ENCODE measurements around the gene CNOT4.

DNA sequence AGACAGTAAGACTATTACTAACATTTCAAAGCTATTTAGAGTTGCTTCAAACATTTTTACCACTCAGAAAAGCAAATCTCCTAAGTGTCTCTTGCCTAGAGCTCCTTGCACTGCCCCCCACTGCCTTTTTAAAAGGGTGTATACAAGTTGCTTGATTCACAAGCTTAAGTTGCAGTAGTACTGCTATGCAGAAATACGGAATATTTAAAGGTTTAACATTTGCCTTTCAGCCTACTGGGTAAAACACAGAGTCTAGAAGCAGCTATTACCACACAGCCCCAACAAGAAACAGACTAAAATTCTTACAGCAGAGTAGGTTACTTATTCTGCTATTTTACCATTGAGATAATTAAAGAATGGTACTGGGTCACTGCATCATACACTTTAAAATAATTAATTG, 128.5 kb downstream of the CNOT4 start:
- TF ChIP-seq ETV6 (conservative IDR thresholded peaks at IDR 0.05 in 1 of 2, IDR thresholded peaks at IDR 0.05 in 1 of 2; ENCODE audit: borderline replicate concordance in 1 of 2, low read depth in 1 of 2) (no peak), EZH2 (IDR thresholded peaks at IDR 0.05; ENCODE audit: borderline replicate concordance, control insufficient read depth, low read depth, low read length) (no peak), ZNF622 (IDR thresholded peaks at IDR 0.05) (no peak), POLR2AphosphoS5 (IDR thresholded peaks at IDR 0.05; ENCODE audit: low read length) (no peak), POLR2A (IDR thresholded peaks at IDR 0.05; ENCODE audit: low read depth, low read length) (no peak), CREB1 (IDR thresholded peaks at IDR 0.05; ENCODE audit: low read depth) (no peak), SMAD1 (IDR thresholded peaks at IDR 0.05; ENCODE audit: low read depth, partially characterized antibody) (no peak)
- TF ChIP-seq, protein P1, sequence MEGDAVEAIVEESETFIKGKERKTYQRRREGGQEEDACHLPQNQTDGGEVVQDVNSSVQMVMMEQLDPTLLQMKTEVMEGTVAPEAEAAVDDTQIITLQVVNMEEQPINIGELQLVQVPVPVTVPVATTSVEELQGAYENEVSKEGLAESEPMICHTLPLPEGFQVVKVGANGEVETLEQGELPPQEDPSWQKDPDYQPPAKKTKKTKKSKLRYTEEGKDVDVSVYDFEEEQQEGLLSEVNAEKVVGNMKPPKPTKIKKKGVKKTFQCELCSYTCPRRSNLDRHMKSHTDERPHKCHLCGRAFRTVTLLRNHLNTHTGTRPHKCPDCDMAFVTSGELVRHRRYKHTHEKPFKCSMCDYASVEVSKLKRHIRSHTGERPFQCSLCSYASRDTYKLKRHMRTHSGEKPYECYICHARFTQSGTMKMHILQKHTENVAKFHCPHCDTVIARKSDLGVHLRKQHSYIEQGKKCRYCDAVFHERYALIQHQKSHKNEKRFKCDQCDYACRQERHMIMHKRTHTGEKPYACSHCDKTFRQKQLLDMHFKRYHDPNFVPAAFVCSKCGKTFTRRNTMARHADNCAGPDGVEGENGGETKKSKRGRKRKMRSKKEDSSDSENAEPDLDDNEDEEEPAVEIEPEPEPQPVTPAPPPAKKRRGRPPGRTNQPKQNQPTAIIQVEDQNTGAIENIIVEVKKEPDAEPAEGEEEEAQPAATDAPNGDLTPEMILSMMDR (IDR thresholded peaks at IDR 0.05 in 2 of 3, conservative IDR thresholded peaks at IDR 0.05 in 1 of 3; ENCODE audit: control insufficient read depth in 2 of 3, extremely low read depth in 1 of 3, insufficient read depth in 1 of 3, low read depth in 3 of 3, low read length in 3 of 3) = no peak

Measured in GM12878 (cell line).